Measurements from ENCODE around the gene RPTOR. TPM values are rescaled to one million over a fixed set of nuclear protein-coding genes. Genes with fewer than 3 reads are reported as not detected.

The RPTOR gene
- total RNA-seq, 1 donor from 2014 or later = 19.0 TPM

DNA sequence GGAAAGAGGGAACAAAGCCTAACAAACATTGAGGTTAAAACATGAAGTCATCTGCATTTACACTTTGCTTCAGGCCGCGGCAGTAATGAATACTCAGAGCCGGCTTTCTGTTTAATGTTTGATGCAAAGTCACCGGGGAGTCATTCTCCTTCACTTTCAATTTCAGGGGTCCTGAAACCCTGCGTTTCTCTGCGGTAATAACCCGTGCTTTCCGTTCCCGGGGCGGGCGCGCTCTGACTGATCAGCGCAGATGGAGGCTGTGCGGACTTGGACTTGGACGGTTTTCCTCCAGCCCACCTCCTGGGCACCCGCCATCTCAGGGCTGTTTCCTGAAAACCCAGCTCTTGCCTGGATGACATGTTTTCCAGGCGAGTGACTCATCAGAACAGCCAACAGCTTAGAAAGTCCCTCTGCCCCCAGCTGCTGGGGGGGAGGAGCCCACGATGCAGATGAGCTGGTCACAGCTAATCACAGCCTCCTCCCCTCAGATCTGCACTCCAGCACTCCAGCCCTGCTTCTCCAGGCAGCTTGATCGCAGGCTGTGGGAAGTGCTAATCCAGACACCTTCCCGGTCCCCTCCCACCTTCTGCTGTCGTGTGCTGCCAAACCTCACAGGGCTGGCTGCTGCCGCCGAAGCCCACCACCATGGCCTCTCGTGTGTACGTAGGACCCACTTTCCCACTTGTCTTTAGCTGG is 288.4 kb downstream of the RPTOR start:
- peak; percentile 96 for ATAC-seq (ENCODE audit: poor library complexity)
- peak; percentile 87 for DNase-seq
- intact Hi-C loops (cut with DNase I) = no loop called here

DNA sequence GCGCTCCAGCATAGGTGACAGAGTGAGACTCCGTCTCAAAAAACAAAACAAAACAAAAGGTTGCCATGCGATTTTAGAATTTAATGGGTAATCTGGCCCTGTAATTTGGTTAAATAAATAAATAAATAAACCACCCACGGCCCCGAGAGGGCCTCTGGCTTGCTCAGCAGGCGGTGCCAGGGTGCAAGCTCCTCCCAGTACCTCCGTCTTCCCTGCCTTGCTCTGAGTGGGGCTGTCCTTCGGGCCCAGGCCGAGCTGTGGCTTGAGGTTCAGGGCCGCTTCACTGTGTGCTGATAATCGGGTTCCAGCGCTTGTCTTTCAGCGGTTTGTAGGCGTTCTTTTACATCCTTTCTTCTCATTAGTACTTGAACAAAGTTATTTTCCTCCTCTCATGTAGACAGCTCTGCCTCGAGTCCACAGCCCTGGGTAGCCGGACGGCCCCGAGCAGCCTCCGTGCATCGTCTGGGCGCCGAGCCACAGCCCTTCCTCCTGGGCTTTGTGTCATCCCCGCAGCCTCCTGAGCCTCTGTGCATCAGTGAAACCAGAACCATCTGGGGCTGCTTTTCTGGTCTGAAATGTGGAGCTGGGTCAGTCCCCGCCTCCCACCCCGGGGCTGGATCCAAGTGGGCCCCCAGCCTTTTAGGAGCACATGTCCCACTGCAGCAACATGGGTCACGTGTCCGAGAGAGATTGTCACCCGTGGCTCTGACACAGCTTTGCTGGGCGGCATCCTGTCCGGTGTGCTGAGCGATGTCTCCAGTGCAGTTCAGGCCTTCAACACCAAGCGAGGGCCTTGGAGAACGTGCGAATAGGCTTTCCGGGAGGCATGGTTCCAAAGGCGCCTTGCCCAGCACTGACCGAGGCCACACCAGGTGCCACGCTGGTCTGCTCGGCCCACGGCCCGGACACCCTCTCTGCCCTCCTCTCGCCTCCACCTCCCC is 289.6 kb downstream of the RPTOR start:
- intact Hi-C loops (cut with DNase I) = no loop called here
- DNase-seq = peak; percentile 82
- peak; percentile 71 for ATAC-seq (ENCODE audit: poor library complexity)

DNA sequence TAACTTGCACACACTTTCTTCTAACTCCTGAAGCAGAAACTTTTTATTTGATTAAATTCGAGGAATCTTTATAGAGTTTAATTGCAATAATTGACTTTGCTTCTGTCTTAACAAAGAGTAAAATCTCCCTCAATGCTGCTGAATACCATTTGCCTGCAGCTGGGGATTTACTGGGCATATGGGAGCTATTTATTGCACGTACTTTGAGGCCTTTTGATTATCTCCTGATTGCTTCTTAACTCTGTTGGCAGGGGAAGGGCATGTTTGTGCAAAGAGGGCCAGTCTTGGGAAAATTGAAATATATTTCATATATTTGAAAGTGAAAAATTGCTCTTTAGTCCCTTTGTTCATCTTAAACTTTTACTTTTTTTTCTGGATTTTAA is 290.2 kb downstream of the RPTOR start:
- intact Hi-C loops (cut with DNase I) = no loop called here
- DNase-seq (no peak), ATAC-seq (ENCODE audit: poor library complexity) (no peak)

- no peak for DNase-seq
- ATAC-seq (ENCODE audit: poor library complexity) = no peak
- intact Hi-C loops (cut with DNase I) = no loop called here
Observed at GRCh38 chr17:80835816-80836657, 291.4 kb downstream of the RPTOR start.

DNA sequence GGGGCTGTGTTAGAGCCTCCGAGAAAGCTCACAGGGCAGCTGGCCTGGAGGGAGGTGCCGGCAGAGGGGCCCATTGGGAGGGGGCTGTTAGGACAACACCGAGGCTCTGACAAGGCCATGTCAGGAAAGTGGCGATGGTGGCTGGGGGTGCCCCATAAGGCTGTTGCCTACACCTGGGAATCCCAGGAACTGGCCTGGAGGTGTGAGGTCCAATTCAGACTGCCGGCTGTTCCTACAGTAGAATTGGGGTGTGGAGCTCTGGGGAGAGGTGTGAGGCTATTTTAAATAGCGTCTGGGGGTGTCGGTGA is 292.0 kb downstream of the RPTOR start:
- no peak for ATAC-seq (ENCODE audit: poor library complexity)
- DNase-seq = no peak
- intact Hi-C loops (cut with DNase I) = no loop called here

GRCh38 chr17:80836971-80837481 is 292.4 kb downstream of the RPTOR start:
- intact Hi-C loops (cut with DNase I) = no loop called here
- DNase-seq = no peak
- ATAC-seq (ENCODE audit: poor library complexity) = no peak

- DNase-seq (no peak), ATAC-seq (ENCODE audit: poor library complexity) (no peak)
- intact Hi-C loops (cut with DNase I) = no loop called here
Observed at GRCh38 chr17:80837711-80838110, 293.1 kb downstream of the RPTOR start.

DNA sequence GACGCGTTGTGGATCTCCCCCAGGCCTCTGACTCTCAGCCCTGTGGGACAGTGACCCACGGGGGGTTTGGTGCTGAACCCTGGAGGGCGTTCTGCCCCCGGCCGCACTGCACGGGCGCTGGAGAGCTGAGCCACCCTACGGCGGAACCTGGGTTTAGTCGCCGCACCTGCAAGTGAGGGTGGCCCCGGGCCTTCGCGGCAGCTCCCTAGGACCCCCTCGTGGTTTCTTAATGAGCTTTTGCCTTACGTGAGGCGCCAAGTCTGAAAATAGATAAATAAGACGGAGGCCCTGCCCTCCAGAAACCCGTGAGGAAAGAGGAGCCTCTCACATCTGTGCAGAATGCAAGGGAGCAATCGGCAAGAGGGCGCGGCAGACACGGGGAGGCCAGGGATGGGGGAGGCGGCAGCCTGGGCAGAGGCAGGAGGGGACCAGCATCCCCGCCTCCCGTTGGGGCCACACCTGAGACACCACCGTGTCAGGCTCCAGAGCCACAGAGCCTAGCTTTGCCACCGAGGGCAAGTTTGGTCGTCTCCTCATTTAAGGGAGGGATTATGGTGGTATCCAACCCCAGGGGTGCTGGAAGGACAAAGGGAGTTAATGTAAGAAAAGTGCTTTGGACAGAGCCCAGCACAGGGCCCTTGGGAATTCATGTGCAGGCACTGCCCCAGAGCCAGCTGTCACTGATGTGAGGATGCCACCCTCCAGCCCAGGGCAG is 293.8 kb downstream of the RPTOR start:
- DNase-seq (no peak), ATAC-seq (ENCODE audit: poor library complexity) (no peak)
- intact Hi-C loops (cut with DNase I) = no loop called here

DNA sequence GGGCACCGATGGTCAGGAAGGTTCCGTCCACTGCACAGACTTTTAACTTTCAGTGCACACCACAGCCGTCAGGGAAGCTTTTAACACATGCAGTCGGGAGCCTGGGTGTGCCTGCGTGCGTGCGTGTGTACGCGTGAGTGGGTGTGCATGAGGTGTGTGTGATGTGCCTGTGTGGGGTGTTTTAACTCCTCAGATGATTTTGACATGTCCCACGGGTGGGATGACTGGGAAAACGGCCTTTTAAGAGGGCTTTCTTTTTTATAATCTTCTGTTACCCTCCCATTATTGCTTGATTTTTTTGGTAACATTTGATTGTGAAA is 294.3 kb downstream of the RPTOR start:
- DNase-seq (no peak), ATAC-seq (ENCODE audit: poor library complexity) (no peak)
- intact Hi-C loops (cut with DNase I) = no loop called here

DNA sequence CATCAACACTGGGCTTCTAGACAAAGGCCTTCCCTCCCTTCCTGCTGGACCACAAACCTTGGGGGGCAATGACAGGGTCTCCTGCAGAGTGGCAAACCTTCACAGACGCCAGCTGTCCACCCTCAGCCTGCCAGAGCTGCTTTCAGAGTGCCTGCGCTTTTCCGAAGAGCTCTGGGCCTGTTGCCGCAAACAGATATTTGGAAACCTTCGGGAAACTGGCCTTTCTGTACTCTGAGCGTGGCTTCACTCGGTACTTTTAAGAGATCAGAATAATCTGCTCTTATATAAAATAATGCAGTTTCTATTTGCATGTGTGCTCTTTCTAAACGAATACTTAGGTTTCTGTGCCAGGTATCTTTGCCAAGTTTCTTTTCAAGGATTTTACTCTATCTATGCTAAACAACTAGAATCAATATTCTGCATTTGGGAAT is 294.9 kb downstream of the RPTOR start:
- no peak for ATAC-seq (ENCODE audit: poor library complexity)
- intact Hi-C loops (cut with DNase I) = no loop called here
- DNase-seq = no peak

GRCh38 chr17:80839970-80840369 is 295.3 kb downstream of the RPTOR start:
- ATAC-seq (ENCODE audit: poor library complexity) (no peak), DNase-seq (no peak)
- intact Hi-C loops (cut with DNase I) = no loop called here

DNA sequence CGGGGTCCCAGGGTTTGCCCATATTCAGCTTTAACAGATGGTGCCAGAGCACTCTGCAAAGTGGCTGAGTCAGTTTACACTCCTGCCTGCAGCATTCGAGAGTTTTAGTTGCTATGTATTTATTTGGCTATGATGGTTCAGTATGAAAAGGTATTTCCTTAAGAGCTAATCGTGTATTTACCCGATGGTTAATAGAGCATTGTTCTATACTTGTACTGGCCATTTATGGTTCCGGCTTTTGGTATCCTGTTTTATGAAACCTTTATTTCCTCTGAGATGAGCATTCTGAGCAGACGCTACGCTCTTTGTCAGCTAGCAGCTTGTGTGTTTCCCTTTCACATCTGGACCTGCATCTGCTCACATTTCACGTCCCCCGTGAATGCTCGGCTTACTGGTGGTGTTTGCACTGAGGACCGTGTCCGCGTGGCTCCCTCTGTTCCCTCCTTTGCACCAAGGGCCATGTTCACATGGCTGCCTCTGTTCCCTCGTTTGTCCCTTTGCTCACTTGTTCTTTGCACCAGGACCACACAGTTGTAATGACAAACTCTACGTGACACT is 297.9 kb downstream of the RPTOR start:
- ATAC-seq (ENCODE audit: poor library complexity) (no peak), DNase-seq (no peak)
- intact Hi-C loops (cut with DNase I) = no loop called here

GRCh38 chr17:80843741-80844156 is 299.1 kb downstream of the RPTOR start:
- intact Hi-C loops (cut with DNase I) = no loop called here
- no peak for DNase-seq
- ATAC-seq (ENCODE audit: poor library complexity) = no peak

DNA sequence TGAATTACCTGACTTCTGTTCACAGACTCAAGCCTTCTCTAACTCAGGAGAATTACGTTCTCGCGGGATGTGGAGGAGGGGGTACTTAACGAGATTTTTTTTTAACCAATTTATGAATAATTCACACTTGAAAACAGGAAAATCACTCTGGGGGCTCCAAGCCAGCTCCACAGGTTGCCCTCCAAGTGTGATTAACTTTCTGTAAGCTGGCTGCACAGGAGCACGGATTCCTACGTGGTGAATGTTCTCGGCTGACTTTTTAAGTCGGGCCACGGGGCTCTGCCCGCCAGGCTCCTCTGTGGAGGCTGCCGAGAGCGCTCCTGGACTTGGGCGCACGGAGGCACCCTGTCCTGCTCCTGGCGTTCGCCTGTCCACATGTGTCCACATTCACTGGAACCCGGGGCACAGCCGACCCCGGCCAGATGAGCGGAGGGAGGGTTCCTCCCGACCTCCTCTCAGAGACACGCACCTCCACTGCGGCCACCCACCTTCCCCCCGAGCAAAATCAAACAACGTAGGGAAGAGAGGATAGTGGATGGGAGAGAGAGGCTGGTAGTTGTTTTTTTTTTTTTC is 299.9 kb downstream of the RPTOR start:
- no peak for DNase-seq
- intact Hi-C loops (cut with DNase I) = no loop called here
- ATAC-seq (ENCODE audit: poor library complexity) = no peak

- intact Hi-C loops (cut with DNase I) = no loop called here
- no peak for DNase-seq
- ATAC-seq (ENCODE audit: poor library complexity) = no peak
Observed at GRCh38 chr17:80845069-80845862, 300.6 kb downstream of the RPTOR start.

DNA sequence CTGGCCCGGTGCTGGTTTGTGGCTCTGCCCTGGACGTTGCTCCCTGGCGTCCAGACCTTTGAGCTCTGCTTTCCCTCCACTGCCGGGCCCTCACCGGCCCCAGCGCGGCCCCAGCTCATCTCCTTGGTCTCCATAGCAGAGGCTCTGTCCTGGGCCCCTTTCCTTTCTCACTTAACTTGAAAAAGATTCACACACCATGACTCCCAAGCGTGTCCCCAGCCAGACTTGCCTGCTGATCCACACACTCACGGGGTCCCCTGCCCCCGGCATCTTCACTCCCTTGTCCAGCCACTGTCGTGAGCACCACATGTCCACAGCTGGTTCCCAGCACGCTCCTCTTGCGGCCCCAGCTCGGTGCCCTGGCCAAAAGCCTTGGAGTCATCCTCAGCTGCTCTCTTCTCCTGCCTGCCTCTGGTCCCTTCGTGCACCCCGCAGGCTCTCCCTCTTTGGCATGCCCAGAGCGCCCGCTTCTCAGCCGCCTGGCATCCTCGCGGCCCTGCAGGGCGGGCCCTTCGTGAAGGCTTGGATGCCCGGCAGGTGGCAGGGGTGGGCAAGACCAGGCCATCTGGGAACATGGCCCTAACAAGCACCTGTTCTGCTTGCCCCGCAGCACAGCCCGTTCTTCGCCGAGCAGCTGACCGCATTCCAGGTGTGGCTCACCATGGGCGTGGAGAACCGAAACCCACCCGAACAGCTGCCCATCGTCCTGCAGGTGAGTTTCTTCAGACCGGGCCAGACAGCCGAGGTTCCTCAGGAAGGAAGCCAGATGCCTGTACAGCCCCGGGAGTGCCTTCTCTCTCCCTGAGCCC is 301.4 kb downstream of the RPTOR start:
- ATAC-seq (ENCODE audit: poor library complexity) (no peak), DNase-seq (no peak)
- intact Hi-C loops (cut with DNase I) = no loop called here

DNA sequence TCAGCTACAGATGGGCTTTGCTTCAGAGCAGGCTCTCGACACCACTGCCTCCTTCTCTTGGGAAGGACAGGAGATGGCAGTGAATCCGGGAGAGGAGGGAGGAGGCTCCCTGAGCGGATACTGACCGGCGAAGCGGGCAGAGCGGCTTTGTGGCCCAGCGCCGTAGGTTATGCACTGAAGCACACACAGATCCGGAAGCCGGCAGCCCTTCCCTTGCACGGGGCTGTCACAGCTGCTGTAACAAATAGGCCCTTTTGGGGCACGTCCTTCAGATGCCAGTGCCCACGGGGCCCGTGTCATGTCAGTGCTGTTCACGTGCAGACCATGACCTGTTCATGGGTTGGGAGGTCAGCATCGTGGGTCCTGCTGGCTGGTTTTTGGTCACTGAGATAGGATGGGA is 302.3 kb downstream of the RPTOR start:
- intact Hi-C loops (cut with DNase I) = no loop called here
- ATAC-seq (ENCODE audit: poor library complexity) (no peak), DNase-seq (no peak)

All from Right ventricle myocardium superior (tissue), 1 donor.